HG03432 (cell line): ENCODE data around the gene PDE10A.
"Not testable (repeated sequence)": the region's sequence is repeated elsewhere in the genome, so short reads cannot be mapped to it uniquely, and the experiment has no call there.

ENCODE experiments used
- ATAC-seq: cut with Tn5 transposase; IDR thresholded peaks from one replicate; pipeline ENCODE4 v1.9.1; 2021; ENCODE audit warnings: mild to moderate bottlenecking, moderate library complexity; ENCODE audit not compliant: unreplicated experiment

The PDE10A gene

DNA sequence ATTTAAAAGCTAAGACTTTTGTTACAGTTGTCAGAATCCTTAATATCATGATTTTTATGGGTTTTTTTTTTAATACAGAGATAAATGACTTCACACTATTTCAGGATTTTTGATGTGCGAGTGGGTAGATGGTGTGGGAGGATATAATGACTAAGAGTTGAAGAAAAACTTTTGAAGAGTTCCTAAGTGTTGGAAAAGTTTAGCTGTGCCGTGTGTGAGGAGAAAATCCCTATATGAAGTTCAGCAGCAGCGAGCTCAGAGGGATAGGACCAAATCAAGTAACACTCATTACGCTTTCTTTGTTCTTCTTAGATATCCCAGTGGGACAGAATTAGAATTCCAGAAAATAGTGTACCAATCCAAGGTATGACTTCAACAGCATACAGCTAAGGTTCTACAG is 34.1 kb downstream of the PDE10A start:
- ATAC-seq = no peak

DNA sequence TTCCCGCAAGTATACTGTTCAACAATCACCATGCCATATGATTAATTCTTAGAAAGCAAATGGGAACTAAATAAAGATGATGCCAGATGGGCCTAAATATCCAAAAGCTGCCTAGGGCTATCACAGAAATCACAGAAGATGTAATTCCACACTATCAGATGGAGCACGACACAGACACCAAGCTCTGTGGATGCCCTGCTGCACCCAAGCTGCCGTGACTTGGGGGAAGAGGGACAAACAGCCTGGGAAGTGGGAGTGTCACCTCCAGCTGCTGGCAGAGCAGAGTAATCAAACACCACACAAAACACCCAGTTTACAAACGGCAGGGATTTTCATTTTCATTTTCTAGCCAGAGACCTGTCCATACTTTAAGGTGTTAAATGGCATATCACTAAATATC is 35.7 kb downstream of the PDE10A start:
- ATAC-seq = no peak

DNA sequence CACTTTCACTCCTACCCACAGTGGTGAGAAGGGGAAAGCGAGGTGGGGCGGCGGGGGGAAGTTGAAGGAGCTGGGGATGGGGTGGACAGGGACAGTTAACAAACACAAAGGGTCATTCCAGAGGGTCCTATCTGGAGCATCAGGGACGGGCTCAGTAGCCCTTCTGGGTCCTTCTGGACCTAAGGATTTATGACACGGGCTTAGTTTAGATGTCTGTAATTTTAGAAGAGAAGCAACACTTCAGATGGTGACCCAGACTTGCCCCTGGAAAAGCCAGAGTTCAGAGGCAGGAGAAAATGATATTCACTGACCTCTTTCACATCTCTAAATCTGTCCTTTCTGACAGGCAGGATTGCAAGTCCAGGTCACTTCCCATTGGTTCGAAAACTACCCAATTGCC is 36.3 kb downstream of the PDE10A start:
- no peak for ATAC-seq

DNA sequence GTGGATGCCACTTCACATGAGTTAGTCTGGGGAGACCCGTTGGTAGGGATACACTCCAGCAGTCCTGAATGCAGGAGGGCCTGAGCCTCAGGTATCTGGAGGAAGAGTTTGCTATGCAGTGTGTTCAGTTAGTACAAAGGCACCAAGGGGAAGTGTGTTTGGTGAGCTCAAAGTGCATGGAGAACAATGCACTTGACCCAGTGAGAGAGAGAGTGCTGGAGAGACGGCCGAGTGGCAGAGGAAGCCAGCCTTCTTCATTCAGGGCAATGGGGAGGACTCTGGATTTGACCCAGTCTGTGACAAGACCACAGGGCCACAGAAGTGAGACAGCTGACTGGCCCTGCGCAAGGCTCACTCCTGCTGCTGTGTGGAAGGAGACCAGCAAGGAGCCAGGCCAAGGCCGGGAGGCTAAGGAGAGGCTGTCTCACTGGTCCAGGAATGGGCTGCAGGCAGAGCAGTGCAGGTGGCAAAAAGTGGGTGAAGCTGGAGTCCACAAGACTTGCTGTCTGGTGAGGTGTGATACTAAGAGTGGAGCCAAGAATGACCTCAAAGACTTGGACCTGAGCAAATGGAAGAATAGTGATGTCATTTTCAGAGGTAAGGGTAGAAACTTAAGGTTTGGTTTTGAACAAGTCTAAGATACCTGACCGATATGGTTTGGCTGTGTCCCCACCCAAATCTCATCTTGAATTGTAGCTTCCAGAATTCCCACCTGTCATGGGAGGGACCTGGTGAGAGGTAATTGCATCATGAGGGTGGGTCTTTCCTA is 38.0 kb downstream of the PDE10A start:
- ATAC-seq = no peak

DNA sequence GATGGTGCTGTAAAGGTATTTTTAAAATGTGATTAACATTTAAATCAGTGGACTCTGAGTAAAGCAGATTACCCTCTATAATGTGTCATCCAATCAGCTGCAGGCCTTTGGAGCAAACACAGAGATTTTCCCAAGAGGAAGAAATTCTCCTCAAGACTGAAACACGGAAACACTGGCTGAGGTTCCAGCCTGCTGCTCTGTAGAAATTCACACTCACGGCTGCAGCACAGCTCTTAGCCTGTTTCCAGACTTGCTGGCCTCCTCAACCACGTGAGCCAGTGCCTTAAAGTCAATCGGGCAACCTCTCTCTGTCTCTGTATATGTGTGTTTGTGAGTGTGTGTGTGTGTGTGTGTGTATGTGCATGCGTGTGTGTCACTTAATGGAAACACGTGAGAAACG is 41.1 kb downstream of the PDE10A start:
- ATAC-seq = no peak

DNA sequence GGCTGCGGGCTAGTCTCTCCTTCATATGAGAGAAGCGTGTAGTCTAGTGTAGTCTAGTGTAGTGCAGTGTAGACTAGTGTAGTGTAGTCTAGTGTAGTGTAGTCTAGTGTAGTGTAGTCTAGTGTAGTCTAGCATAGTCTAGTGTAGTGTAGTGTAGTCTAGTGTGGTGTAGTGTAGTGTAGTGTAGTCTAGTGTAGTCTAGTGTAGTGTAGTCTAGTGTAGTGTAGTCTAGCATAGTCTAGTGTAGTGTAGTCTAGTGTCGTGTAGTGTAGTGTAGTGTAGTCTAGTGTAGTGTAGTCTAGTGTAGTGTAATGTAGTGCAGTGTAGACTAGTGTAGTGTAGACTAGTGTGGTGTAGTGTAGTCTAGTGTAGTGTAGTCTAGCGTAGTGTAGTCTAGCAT is 44.1 kb downstream of the PDE10A start:
- not testable (repeated sequence) for ATAC-seq

DNA sequence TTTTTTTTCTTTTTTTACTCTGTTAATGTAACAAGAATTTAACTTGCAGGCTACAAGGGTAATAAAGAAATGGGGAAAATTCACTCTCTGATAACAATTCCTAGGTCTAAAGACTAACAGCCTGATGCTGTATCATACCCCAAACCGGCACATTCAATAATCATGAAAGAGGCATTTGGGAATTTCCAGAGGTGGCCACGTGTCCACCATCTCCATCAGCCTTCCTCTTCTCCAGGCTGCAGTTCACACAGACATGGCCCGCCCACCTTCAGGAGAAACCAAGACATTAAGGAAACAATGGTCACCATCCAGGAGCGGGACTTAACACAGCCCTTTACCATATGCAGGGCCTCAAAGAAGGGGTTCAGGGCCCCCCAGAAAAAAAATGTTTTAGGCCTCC is 44.8 kb downstream of the PDE10A start:
- no peak for ATAC-seq

DNA sequence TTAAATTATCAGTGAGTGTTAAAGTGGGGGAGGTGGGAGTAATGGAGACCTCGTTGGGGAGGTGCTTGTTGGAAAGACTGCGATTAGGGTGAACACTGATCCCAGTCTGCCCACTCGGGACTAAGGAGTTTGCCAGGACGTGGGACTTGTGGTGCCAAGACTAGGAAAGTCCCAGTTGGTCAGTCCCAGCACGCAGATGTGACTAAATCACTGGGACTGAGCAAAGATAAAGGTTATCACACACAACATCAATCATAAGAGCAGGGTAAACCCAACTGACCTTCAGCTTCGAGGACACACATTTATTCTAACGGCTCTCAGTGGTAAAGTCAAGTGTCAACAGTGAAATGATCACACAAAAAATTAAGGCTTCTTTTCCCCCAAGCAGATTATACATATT is 45.5 kb downstream of the PDE10A start:
- ATAC-seq = no peak

DNA sequence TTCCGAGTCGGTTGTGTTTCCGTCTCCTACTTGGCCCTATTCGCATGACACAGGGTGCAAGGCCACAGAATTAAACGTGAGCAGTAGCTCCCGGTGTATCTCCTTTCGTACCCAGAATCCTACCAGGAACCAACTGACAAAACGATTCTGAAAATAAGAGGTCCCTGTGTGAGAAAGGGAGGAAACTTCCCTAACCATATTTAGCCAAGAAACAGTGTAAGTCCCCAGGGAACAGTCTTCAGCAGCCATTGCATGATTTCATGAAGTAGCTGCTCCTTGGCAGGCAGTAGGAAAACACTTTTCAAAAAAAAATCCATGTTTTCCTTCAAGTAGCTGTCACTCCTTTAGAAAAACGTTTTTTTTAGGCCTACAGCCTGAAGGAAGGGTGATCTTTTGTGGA is 46.9 kb downstream of the PDE10A start:
- no peak for ATAC-seq

DNA sequence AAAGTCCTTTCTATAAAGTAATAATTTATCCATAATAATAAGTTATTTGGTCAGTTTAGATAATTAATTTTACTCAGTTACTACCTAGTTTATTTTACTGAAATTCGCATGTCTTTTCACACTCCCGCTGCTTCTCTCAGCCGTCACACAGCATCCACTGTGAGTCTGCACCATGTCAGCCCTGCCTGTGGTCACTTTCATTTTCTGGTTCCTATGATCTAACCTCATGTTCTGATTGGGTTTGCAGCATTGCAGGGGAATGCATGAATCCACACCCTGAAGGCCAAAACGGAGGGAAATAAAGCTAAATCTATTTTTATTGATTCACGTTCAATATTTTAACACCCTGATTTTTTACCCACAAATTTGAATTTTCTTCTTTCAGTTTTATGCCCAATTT is 47.4 kb downstream of the PDE10A start:
- ATAC-seq = peak; percentile 75

DNA sequence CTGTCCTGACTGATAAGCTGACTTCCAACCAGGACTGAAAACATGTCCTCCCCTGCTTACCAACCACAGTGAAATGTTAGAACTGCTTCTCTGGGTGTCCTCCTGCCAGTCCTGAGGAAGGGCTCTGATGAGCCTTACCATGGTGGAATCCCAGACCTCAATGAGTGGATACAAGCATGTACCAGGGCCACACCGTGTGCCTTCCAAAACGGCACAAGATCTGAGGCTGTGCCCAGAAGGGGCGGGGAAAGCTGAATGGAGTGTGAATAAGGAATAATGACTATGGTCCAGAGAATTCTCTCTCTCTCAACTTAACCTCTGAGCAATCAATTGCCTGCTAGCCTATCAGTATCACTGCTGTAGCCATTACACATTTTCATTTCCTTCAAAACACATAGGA is 51.7 kb downstream of the PDE10A start:
- ATAC-seq = no peak

DNA sequence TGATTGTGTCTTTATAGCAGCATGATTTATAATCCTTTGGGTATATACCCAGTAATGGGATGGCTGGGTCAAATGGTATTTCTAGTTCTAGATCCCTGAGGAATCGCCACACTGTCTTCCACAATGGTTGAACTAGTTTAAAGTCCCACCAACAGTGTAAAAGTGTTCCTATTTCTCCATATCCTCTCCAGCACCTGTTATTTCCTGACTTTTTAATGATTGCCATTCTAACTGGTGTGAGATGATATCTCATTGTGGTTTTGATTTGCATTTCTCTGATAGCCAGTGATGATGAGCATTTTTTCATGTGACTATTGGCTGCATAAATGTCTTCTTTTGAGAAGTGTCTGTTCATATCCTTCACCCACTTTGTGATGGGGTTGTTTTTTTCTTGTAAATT is 54.5 kb downstream of the PDE10A start:
- ATAC-seq = not testable (repeated sequence)

DNA sequence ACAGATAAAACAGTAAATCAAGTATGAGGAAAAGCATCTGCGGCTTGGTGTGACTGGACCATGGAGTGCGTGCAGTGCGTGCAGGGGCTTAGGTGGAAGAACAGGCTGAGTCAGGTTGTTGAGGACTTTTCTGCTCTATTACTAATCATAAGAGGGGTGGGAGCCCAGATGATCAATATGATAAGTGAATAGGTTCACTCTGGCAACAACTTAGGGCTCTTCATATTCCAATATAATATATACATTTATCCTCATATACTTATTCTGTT is 56.4 kb downstream of the PDE10A start:
- ATAC-seq = no peak

DNA sequence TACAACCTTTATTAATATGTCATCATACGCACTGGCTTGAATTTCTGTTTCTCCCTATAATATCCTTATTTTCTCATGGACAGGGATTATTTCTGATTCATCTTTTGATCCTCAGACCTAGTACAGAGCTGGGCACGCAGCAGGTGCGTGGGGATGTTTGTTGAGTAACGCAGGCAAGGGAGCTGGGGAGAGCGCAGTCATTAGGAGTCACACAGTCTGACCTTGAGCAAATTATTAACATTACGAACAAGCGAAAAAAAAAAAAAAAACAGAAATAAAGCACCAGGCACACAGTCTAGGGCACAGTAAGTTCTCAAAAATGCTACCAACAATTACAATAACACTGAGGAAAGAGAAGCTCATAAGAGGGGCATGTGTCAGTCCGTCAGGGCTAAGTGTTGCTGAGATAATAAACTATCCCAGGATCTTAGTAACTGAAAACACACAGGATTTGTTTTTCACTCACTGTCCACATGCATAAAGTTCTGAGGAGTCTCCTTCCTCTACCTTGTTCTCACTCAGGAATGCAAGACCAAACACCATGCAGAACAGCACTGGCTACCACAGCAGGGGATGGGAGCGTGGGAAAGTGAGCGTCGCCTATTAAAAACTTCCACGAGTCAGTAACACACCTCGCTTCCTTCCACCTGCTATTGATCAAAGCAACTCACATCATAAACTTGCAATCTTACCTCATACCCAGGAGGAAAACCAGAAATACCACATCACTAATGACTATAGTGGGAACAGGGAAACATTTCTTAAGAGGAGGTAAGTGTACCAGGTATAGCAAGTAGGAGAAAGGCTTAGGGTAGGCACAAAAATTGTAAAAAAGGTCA is 56.9 kb downstream of the PDE10A start:
- no peak for ATAC-seq

DNA sequence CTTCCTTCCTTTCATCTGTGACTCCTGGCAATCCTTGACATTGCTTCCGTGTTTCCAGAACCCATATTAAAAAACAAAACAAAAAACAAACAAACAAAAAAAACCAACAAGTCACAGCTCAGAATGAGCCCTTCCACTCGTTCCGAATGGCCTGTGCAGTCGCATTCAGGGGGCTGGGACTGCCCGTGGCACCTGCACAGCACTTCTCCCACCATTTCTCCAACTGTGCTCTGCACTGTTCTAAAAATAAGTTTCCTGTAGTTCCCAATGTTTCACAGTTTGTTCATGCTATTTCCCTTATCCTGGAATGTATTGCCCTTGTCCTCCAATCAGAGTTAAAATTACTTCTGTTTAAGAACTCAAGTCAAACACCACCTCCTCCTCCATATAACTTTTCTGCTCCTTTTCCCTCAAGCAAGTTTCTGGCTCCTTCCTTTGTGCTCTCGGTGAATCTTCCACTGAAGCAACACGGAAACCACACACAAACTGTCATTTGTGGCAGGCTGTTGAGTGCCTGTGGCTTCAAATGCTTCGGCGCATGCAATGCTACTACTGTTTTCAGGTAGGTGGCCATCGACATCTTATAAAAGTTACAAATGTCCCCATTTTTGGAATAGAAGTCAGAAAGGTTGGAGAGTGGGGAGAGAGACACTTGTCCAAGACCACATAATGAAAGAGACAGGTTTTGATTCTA is 57.7 kb downstream of the PDE10A start:
- ATAC-seq = no peak

DNA sequence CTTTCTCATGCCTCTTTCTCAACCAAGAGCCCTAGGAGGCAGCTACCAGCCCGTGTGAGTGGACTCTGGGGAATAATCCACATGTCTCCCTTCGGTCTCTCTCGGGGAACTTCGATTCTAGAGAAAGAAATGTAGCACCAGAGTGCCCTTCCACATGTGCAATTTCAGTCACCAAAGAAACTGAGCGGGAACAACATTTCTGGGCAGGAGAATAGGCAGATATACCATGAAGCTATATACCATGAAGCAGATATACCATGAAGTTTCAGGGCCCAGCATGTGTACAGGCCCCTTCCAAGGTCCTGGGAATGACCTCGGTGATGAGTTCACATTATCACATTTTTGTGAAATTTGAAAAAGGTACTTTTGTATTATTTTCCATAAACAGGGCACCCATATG is 60.8 kb downstream of the PDE10A start:
- no peak for ATAC-seq

DNA sequence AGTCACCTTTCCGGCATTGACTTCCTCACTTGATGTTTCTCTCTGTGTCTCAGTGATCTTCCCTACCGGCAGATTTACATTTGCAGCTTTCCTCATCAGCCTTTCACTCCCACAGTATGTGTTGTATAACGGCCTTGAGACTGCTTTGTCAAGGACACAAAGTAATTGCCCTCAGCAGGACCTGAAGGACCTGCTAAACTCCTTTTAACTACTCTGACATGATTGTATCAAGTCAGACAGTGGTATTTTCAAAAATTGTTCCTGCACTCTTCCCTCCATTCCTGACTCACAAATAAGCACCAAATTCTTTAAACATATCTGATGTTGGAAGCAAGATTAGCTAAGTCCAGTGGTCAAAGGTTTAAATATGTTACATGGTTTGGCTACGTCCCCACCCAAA is 62.4 kb downstream of the PDE10A start:
- ATAC-seq = no peak

DNA sequence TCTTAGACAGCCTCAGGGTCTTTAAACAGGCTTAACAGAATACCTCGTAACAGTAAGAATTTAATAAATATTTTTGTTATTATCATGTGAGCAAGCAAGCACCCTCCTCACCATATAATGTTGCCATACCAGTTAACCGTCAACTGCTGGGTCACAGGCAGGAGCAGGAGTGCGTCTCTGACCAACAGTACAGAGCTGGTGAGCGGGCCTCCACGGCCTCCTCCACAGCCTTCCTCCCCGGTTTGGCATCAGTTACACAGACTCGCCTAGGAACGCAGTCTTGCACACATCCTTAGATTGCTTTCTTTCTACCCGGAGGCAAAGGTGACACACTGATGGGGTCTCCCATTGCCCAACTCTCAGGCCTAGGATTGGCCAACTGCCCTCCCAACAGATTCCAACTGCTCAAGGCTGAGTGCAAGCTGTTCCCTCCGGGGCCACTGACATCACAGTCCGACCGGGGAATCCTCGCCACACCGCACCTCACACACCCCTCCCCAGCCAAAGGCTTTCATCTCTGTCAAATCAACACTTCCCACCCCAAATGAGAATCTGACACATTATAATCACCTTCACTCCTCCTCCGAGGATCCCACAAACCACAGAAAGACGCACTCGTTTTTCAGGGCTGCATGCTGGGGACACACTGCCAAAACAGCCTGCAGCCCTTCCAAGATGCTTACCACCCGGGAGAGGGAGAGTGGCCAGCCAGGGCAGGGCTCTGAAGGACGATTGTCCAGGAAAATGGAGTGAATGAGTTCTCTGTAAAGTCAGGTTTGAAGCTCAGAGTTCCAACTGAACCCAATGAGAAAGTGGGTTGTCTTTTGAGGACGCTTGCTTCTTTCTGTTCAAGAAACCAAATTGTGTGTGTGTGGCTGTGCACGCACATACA is 63.2 kb downstream of the PDE10A start:
- ATAC-seq = no peak

DNA sequence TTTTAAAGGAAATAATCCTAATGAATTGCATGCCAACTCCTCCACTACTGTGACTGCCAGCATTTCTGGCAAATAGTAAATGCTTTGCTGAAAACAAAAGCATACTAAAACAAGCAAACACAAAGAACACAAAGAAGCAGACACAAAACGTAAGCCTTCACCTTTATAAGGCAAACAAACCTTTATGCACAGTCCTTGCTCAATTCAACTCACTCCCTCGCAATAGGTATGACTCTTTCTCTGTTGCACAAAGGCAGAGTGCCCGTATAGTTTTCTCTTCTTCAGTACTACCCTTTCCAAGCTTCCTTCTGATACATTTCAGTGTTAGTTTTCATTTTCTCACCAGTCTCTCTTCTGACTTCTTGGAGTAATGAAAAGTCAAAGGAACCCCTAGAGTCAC is 63.9 kb downstream of the PDE10A start:
- ATAC-seq = no peak

DNA sequence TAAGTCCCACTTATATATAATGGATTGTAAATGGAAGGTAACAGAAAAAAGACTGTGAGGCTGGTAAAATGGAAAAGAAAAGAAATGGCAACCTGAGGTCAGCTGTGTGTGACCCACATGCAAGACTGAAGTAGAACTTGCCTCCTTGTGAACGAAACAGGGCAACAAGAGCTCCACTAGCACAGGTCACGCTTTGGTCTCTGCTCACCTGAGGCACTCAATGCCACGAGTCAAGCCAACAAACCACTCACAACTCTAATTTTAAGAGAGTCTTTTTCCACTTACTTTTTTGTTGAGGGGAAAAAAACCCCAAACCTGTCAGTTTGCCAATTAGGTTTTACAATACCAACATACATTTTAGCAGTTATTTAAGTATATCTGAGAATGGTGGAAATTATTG is 65.2 kb downstream of the PDE10A start:
- no peak for ATAC-seq
